ENCODE data around the gene ATP8B4. TPM values are rescaled to one million over a fixed set of nuclear protein-coding genes. Genes with fewer than 3 reads are reported as not detected.

Gene ATP8B4
- polyA plus RNA-seq, 1 of the 3 experiments (the other 2 are of a cell fraction) = 0.03 TPM

DNA sequence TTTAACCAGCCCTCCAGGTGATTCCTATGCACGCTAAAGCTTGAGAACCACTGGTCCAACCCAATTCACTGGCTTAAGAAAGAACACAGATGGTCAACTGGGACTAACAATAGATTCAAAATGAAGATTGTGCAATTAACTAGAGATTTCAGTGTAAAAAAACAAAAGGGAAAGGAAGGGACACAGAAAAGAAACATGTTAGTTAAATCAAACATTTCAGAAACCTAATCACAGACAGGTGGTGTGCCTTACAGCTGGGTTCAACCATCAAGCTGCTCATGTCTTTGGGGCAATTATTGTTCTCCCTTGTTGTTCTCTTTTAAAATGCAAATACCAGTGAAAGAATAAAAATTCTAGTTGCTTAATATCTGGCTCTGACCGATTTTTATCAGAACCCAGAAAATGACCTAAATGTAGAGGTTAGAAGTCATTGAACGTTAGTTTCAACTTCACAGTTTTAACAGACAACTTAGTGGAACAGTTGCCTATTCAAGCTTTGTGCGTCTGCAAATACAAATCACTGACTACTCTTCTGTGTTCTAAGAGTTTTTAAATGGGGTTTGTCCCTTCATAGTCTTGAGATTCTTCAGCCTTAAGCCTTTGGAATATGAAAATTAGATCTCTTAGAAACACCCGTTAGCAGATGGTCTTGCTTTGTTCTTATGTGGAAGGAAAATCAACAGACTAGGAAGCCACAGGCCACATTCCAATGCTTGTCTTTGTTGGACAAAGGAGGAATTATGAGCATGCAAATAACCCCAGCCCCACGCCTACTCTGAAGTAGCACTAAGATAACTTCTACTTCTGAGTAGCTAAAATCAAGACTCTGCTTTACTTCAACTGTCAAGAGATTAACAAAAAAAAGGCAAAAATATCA lies 223.4 kb downstream of the ATP8B4 start (continued):
- no peak for TF ChIP-seq TCF12 (IDR thresholded peaks at IDR 0.05)

DNA sequence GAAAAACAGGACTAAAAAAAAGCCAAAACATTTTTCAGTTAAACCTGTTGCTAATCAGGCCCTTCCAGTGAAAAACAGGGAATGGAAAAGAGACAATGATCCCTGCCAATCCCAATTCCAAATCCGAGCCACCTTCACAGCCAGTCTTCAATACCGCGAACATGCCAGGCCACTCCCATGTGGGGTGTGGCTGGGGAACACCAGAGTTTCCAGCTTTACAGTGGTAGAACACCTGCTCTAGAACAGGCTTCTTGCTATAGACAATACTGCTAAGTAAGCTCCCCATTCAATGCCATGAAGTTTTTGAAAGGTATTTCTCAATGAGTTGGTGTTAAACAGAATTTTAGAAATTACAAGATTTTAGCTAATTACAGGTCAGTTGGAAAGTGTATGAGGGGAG lies 228.3 kb downstream of the ATP8B4 start:
- 75% methylated on average over 2 of the region's 3 CpGs for WGBS (ENCODE audit: low lambda C conversion rate)
- Histone ChIP-seq H3K27ac (ENCODE audit: low read depth in 2 of 2, low read length in 1 of 2) (no peak overlapping the region), H3K4me2 (no peak overlapping the region), H3K4me3 (ENCODE audit: low read depth in 2 of 2, low read length in 1 of 2) (no peak overlapping the region), H3K9ac (no peak overlapping the region), H4K20me1 (ENCODE audit: insufficient read depth) (no peaks in the 10 kb centered on the region), H3K9me3 (no peaks in the 10 kb centered on the region), H3K36me3 (replicated peaks in 1 of 2; ENCODE audit: control insufficient read depth in 1 of 2, insufficient read depth in 2 of 2, low read length in 1 of 2) (no peaks in the 10 kb centered on the region), H3F3A (replicated peaks; ENCODE audit: insufficient read depth) (no peaks in the 10 kb centered on the region), H3K79me2 (ENCODE audit: insufficient read depth) (no peaks in the 10 kb centered on the region), H2AFZ (ENCODE audit: low read depth) (no peak overlapping the region), H3K4me1 (ENCODE audit: control insufficient read depth in 1 of 2, insufficient read depth in 2 of 2, low read depth in 1 of 2, low read length in 1 of 2) (peaks cover 0 to 15% of the 10 kb centered on the region in 2 experiments; a peak in 2 of 4 replicates), H3K27me3 (ENCODE audit: insufficient read depth) (no peaks in the 10 kb centered on the region; the same call in 1 of the 2 replicates), H3K9me2 (no peaks in the 10 kb centered on the region)
- no peak for DNase-seq
- ChIA-PET CTCF (interaction anchor here (0.7 to 3.2 kb wide), 3 partner anchors 11 to 656 kb away, joined by 3 to 24 read pairs (median 3); no protein-coding TSS in a partner anchor), POLR2A (no interaction called here)
- TF ChIP-seq ZBTB33 (IDR thresholded peaks at IDR 0.05; ENCODE audit: borderline replicate concordance, low read depth) (no peak), GABPA (IDR thresholded peaks at IDR 0.05; ENCODE audit: low read depth) (no peak), POLR2AphosphoS5 (IDR thresholded peaks at IDR 0.05; ENCODE audit: low read depth, low read length) (no peak), YY1 (IDR thresholded peaks at IDR 0.05; ENCODE audit: low read depth) (no peak), NFIC (IDR thresholded peaks at IDR 0.05; ENCODE audit: borderline replicate concordance) (no peak), ELF1 (IDR thresholded peaks at IDR 0.05) (no peak), SIN3A (IDR thresholded peaks at IDR 0.05; ENCODE audit: borderline replicate concordance, low read depth, low read length) (no peak), RXRA (IDR thresholded peaks at IDR 0.05; ENCODE audit: borderline replicate concordance, low read depth) (no peak), MXI1 (IDR thresholded peaks at IDR 0.05; ENCODE audit: low read depth, low read length) (no peak), JUND (IDR thresholded peaks at IDR 0.05) (no peak), RCOR1 (IDR thresholded peaks at IDR 0.05; ENCODE audit: low read length) (no peak)
- TF ChIP-seq, protein P1, sequence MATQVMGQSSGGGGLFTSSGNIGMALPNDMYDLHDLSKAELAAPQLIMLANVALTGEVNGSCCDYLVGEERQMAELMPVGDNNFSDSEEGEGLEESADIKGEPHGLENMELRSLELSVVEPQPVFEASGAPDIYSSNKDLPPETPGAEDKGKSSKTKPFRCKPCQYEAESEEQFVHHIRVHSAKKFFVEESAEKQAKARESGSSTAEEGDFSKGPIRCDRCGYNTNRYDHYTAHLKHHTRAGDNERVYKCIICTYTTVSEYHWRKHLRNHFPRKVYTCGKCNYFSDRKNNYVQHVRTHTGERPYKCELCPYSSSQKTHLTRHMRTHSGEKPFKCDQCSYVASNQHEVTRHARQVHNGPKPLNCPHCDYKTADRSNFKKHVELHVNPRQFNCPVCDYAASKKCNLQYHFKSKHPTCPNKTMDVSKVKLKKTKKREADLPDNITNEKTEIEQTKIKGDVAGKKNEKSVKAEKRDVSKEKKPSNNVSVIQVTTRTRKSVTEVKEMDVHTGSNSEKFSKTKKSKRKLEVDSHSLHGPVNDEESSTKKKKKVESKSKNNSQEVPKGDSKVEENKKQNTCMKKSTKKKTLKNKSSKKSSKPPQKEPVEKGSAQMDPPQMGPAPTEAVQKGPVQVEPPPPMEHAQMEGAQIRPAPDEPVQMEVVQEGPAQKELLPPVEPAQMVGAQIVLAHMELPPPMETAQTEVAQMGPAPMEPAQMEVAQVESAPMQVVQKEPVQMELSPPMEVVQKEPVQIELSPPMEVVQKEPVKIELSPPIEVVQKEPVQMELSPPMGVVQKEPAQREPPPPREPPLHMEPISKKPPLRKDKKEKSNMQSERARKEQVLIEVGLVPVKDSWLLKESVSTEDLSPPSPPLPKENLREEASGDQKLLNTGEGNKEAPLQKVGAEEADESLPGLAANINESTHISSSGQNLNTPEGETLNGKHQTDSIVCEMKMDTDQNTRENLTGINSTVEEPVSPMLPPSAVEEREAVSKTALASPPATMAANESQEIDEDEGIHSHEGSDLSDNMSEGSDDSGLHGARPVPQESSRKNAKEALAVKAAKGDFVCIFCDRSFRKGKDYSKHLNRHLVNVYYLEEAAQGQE (IDR thresholded peaks at IDR 0.05; ENCODE audit: low read depth, low read length) = no peak

Measured in SK-N-SH (cell line).